Measurements from ENCODE around the gene ADAMTS7. TPM values are rescaled to one million over a fixed set of nuclear protein-coding genes. Genes with fewer than 3 reads are reported as not detected.
"Not testable (repeated sequence)": the region's sequence is repeated elsewhere in the genome, so short reads cannot be mapped to it uniquely, and the experiment has no call there.

The ADAMTS7 gene
- total RNA-seq, 1 donor: 34.0 TPM

DNA sequence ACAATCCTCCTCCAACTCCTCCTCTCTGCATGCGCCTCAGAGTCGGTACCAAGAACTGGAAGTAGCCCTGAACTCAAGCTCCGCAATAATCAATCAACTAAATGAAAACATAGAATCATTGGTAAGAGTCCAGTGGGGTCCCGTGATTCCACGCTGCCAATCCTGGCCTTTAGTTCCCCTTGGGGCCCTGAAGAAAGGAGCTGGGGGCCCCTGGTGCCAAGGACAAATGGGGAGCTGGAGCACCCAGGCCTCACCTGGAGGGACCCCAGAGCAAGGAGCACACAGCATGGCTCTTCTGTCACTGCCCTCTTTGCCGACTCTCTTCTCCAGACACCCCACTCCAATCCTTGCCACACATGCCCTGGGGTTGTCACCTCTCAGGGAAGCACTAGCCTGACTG lies 80.3 kb downstream of the ADAMTS7 start:
- no peak overlapping the region for H2AFZ ChIP-seq (ENCODE audit: low read length)
- H3K4me2 ChIP-seq (ENCODE audit: insufficient read depth, low read length): no peak overlapping the region
- H3K4me3 ChIP-seq (ENCODE audit: insufficient read depth, low read length): no peak overlapping the region
- no peaks in the 10 kb centered on the region for H4K20me1 ChIP-seq (ENCODE audit: insufficient read depth, low read length)
- no peaks in the 10 kb centered on the region for H3K9me3 ChIP-seq (ENCODE audit: low read depth, low read length)
- H3K4me1 ChIP-seq (ENCODE audit: insufficient read depth, low read length): peaks cover 13% of the 10 kb centered on the region
- H3K36me3 ChIP-seq (ENCODE audit: insufficient read depth, low read length): no peaks in the 10 kb centered on the region
- H3K27ac ChIP-seq (ENCODE audit: low read depth, low read length): no peak overlapping the region
- peaks cover 21% of the 10 kb centered on the region for H3K27me3 ChIP-seq (ENCODE audit: insufficient read depth, low read length)
- no peak for TF ChIP-seq CTCF (IDR thresholded peaks at IDR 0.05; ENCODE audit: extremely low read depth, low read depth, low read length)
- peak; percentile 54 for DNase-seq (ENCODE audit: insufficient read length, low spot score, missing footprints)
- no peaks in the 10 kb centered on the region for H3K79me2 ChIP-seq (ENCODE audit: insufficient read depth, low read length)

- H2AFZ ChIP-seq (ENCODE audit: low read length); DNase-seq (ENCODE audit: insufficient read length, low spot score, missing footprints); H3K27me3 ChIP-seq (ENCODE audit: insufficient read depth, low read length); H3K36me3 ChIP-seq (ENCODE audit: insufficient read depth, low read length); H4K20me1 ChIP-seq (ENCODE audit: insufficient read depth, low read length); H3K9me3 ChIP-seq (ENCODE audit: low read depth, low read length); H3K27ac ChIP-seq (ENCODE audit: low read depth, low read length); H3K79me2 ChIP-seq (ENCODE audit: insufficient read depth, low read length); H3K4me3 ChIP-seq (ENCODE audit: insufficient read depth, low read length); H3K4me2 ChIP-seq (ENCODE audit: insufficient read depth, low read length): not testable (repeated sequence)
- peaks cover 13% of the 10 kb centered on the region for H3K4me1 ChIP-seq (ENCODE audit: insufficient read depth, low read length)
Measured at GRCh38 chr15:78728427-78728826, 82.8 kb downstream of the ADAMTS7 start.

GRCh38 chr15:78727561-78727960 lies 83.7 kb downstream of the ADAMTS7 start:
- peaks cover 13% of the 10 kb centered on the region for H3K4me1 ChIP-seq (ENCODE audit: insufficient read depth, low read length)
- H3K4me3 ChIP-seq (ENCODE audit: insufficient read depth, low read length): no peak overlapping the region
- H4K20me1 ChIP-seq (ENCODE audit: insufficient read depth, low read length): no peaks in the 10 kb centered on the region
- no peak for TF ChIP-seq CTCF (IDR thresholded peaks at IDR 0.05; ENCODE audit: extremely low read depth, low read depth, low read length)
- DNase-seq (ENCODE audit: insufficient read length, low spot score, missing footprints): peak; percentile 38
- no peaks in the 10 kb centered on the region for H3K79me2 ChIP-seq (ENCODE audit: insufficient read depth, low read length)
- H3K27ac ChIP-seq (ENCODE audit: low read depth, low read length): no peak overlapping the region
- H3K9me3 ChIP-seq (ENCODE audit: low read depth, low read length): no peaks in the 10 kb centered on the region
- no peak overlapping the region for H2AFZ ChIP-seq (ENCODE audit: low read length)
- H3K36me3 ChIP-seq (ENCODE audit: insufficient read depth, low read length): no peaks in the 10 kb centered on the region
- H3K27me3 ChIP-seq (ENCODE audit: insufficient read depth, low read length): no peaks in the 10 kb centered on the region
- H3K4me2 ChIP-seq (ENCODE audit: insufficient read depth, low read length): no peak overlapping the region

- no peaks in the 10 kb centered on the region for H3K36me3 ChIP-seq (ENCODE audit: insufficient read depth, low read length)
- H3K4me3 ChIP-seq (ENCODE audit: insufficient read depth, low read length): no peak overlapping the region
- DNase-seq (ENCODE audit: insufficient read length, low spot score, missing footprints): no peak
- no peak for TF ChIP-seq CTCF (IDR thresholded peaks at IDR 0.05; ENCODE audit: extremely low read depth, low read depth, low read length)
- peaks cover 13% of the 10 kb centered on the region for H3K4me1 ChIP-seq (ENCODE audit: insufficient read depth, low read length)
- no peak overlapping the region for H3K27ac ChIP-seq (ENCODE audit: low read depth, low read length)
- H3K4me2 ChIP-seq (ENCODE audit: insufficient read depth, low read length): no peak overlapping the region
- H4K20me1 ChIP-seq (ENCODE audit: insufficient read depth, low read length): no peaks in the 10 kb centered on the region
- no peak overlapping the region for H2AFZ ChIP-seq (ENCODE audit: low read length)
- no peaks in the 10 kb centered on the region for H3K79me2 ChIP-seq (ENCODE audit: insufficient read depth, low read length)
- no peaks in the 10 kb centered on the region for H3K27me3 ChIP-seq (ENCODE audit: insufficient read depth, low read length)
- no peaks in the 10 kb centered on the region for H3K9me3 ChIP-seq (ENCODE audit: low read depth, low read length)
Measured at GRCh38 chr15:78726870-78727551, 84.3 kb downstream of the ADAMTS7 start.

GRCh38 chr15:78719819-78720450 lies 91.3 kb downstream of the ADAMTS7 start:
- H3K27ac ChIP-seq (ENCODE audit: low read depth, low read length); H3K79me2 ChIP-seq (ENCODE audit: insufficient read depth, low read length); H3K4me3 ChIP-seq (ENCODE audit: insufficient read depth, low read length); H3K4me2 ChIP-seq (ENCODE audit: insufficient read depth, low read length); H4K20me1 ChIP-seq (ENCODE audit: insufficient read depth, low read length); H3K9me3 ChIP-seq (ENCODE audit: low read depth, low read length); DNase-seq (ENCODE audit: insufficient read length, low spot score, missing footprints); H3K27me3 ChIP-seq (ENCODE audit: insufficient read depth, low read length); H3K36me3 ChIP-seq (ENCODE audit: insufficient read depth, low read length); H2AFZ ChIP-seq (ENCODE audit: low read length): not testable (repeated sequence)
- peaks cover 15% of the 10 kb centered on the region for H3K4me1 ChIP-seq (ENCODE audit: insufficient read depth, low read length)

Data from osteoblast (primary cell).